ENCODE measurements around the gene ANKRD42. TPM values are rescaled to one million over a fixed set of nuclear protein-coding genes. Genes with fewer than 3 reads are reported as not detected.
"Not testable (repeated sequence)": the region's sequence is repeated elsewhere in the genome, so short reads cannot be mapped to it uniquely, and the experiment has no call there.

Gene ANKRD42
- total RNA-seq, 3 donors from 2014 or later (not counting 1 experiment from before 2014, with no cell fraction given): 10.4 to 13.3 (median 11.6) TPM

GRCh38 chr11:83265331-83265730 lies 71.8 kb downstream of the ANKRD42 start:
- ATAC-seq (no peak), DNase-seq (no peak)
- peaks cover 18 to 23% of the 10 kb centered on the region in 2 donors for H3K4me1 Mint-ChIP-seq
- H3K36me3 Mint-ChIP-seq: peaks cover 34% of the 10 kb centered on the region
- no CpG with 5 or more reads among the region's 1 CpG for WGBS (ENCODE audit: insufficient coverage)
- intact Hi-C loops (cut with micrococcal nuclease): no loop called here
- Histone ChIP-seq H3K27me3 (ENCODE audit: control insufficient read depth, insufficient read depth, low read length) (no peaks in the 10 kb centered on the region), H3K4me3 (ENCODE audit: low read length) (no peak overlapping the region), H3K27ac (ENCODE audit: low read length) (no peak overlapping the region), H3K4me1 (ENCODE audit: control insufficient read depth, insufficient read depth, low read length) (no peaks in the 10 kb centered on the region), H3K9me3 (ENCODE audit: control insufficient read depth, insufficient read depth, low read length) (no peaks in the 10 kb centered on the region), H3K36me3 (ENCODE audit: control insufficient read depth, insufficient read depth, low read length) (peaks cover 42% of the 10 kb centered on the region)
- no peak for TF ChIP-seq CTCF (IDR thresholded peaks at IDR 0.05)
- no peaks in the 10 kb centered on the region for H3K9me3 Mint-ChIP-seq
- no peak overlapping the region for H3K4me3 Mint-ChIP-seq
- H3K27me3 Mint-ChIP-seq (ENCODE audit: low read depth in 2 of 2): no peaks in the 10 kb centered on the region
- no peak overlapping the region for H3K27ac Mint-ChIP-seq

- H3K9me3 ChIP-seq (ENCODE audit: control insufficient read depth, insufficient read depth, low read length); H3K27ac ChIP-seq (ENCODE audit: low read length); H3K4me3 ChIP-seq (ENCODE audit: low read length); ATAC-seq; H3K27me3 Mint-ChIP-seq (ENCODE audit: low read depth in 2 of 2); DNase-seq; H3K4me3 Mint-ChIP-seq; intact Hi-C loops (cut with micrococcal nuclease); H3K9me3 Mint-ChIP-seq; H3K4me1 ChIP-seq (ENCODE audit: control insufficient read depth, insufficient read depth, low read length); H3K27me3 ChIP-seq (ENCODE audit: control insufficient read depth, insufficient read depth, low read length): not testable (repeated sequence)
- peaks cover 40% of the 10 kb centered on the region for H3K36me3 ChIP-seq (ENCODE audit: control insufficient read depth, insufficient read depth, low read length)
- H3K27ac Mint-ChIP-seq: peak overlapping the region; percentile 1 to 5
- peaks cover 21 to 22% of the 10 kb centered on the region in 2 donors for H3K4me1 Mint-ChIP-seq
- no CpG with 5 or more reads among the region's 2 CpGs for WGBS (ENCODE audit: insufficient coverage)
- H3K36me3 Mint-ChIP-seq: peaks cover 42% of the 10 kb centered on the region
Measured at GRCh38 chr11:83269080-83269479, 75.6 kb downstream of the ANKRD42 start.

- H3K27ac Mint-ChIP-seq; intact Hi-C loops (cut with micrococcal nuclease): not testable (repeated sequence)
- H3K36me3 Mint-ChIP-seq: peaks cover 43% of the 10 kb centered on the region
Measured at GRCh38 chr11:83271734-83272133, 78.2 kb downstream of the ANKRD42 start.

GRCh38 chr11:83272627-83273026 lies 79.1 kb downstream of the ANKRD42 start:
- Histone ChIP-seq H3K36me3 (ENCODE audit: control insufficient read depth, insufficient read depth, low read length) (peaks cover 47% of the 10 kb centered on the region), H3K27me3 (ENCODE audit: control insufficient read depth, insufficient read depth, low read length) (no peaks in the 10 kb centered on the region), H3K4me1 (ENCODE audit: control insufficient read depth, insufficient read depth, low read length) (no peaks in the 10 kb centered on the region), H3K4me3 (ENCODE audit: low read length) (no peak overlapping the region), H3K27ac (ENCODE audit: low read length) (no peak overlapping the region), H3K9me3 (ENCODE audit: control insufficient read depth, insufficient read depth, low read length) (no peaks in the 10 kb centered on the region)
- Mint-ChIP-seq H3K27ac (no peak overlapping the region), H3K27me3 (ENCODE audit: low read depth in 2 of 2) (no peaks in the 10 kb centered on the region), H3K4me1 (peaks cover 21 to 22% of the 10 kb centered on the region in 2 donors), H3K4me3 (no peak overlapping the region), H3K9me3 (no peaks in the 10 kb centered on the region), H3K36me3 (peaks cover 43% of the 10 kb centered on the region)
- no peak for TF ChIP-seq CTCF (IDR thresholded peaks at IDR 0.05)
- intact Hi-C loops (cut with micrococcal nuclease): no loop called here
- ATAC-seq (no peak), DNase-seq (no peak)

More at GRCh38 chr11:83271734-83272133, 78.2 kb downstream of the ANKRD42 start:
- H3K27me3 ChIP-seq (ENCODE audit: control insufficient read depth, insufficient read depth, low read length); ATAC-seq; H3K4me1 ChIP-seq (ENCODE audit: control insufficient read depth, insufficient read depth, low read length); H3K4me3 Mint-ChIP-seq; DNase-seq; H3K27me3 Mint-ChIP-seq (ENCODE audit: low read depth in 2 of 2); H3K9me3 ChIP-seq (ENCODE audit: control insufficient read depth, insufficient read depth, low read length); H3K9me3 Mint-ChIP-seq; H3K4me3 ChIP-seq (ENCODE audit: low read length); H3K27ac ChIP-seq (ENCODE audit: low read length): not testable (repeated sequence)
- H3K36me3 ChIP-seq (ENCODE audit: control insufficient read depth, insufficient read depth, low read length): peaks cover 43% of the 10 kb centered on the region
- WGBS (ENCODE audit: insufficient coverage): 91% methylated on average over 5 of the region's 5 CpGs
- peaks cover 21 to 22% of the 10 kb centered on the region in 2 donors for H3K4me1 Mint-ChIP-seq

Measured in natural killer cell (primary cell).